IMR-90 (cell line): Measurements from ENCODE around the gene MAGI2. TPM values are rescaled to one million over a fixed set of nuclear protein-coding genes. Genes with fewer than 3 reads are reported as not detected.

Source experiments
- ATAC-seq: fragments of 200-7000 bp; cut with Tn5 transposase; 2 replicates; pipeline ENCODE4 v1.9.1; 2020; ENCODE audit warnings: low read depth, mild to moderate bottlenecking, moderate library complexity
- BruUV-seq: library from RNA; stranded (reverse); fragments of 400-500 nt; replicated peaks from 2 replicates; lab custom pipeline; 2021; lab: Mats Ljungman, UMichigan
- CTCF ChIA-PET: fragments of 300-600 bp; formaldehyde crosslinking; extraction: SDS; loops from one replicate; lab custom pipeline; 2021; ENCODE audit warnings: antibody characterized with exemption; lab: Yijun Ruan, JAX
- POLR2A ChIA-PET: fragments of 300-600 bp; sonication (Branson Sonifier 250); formaldehyde crosslinking; loops from one replicate; lab custom pipeline; 2022; ENCODE audit warnings: antibody characterized with exemption; ENCODE audit not compliant: unreplicated experiment; lab: Charles Lee
- DNase-seq: peaks from one replicate; pipeline ENCODE4 v3.0.0; 2013
- H2AFZ ChIP-seq: replicated peaks from 2 replicates; pipeline ENCODE3; 2013; ENCODE audit warnings: low read length, mild to moderate bottlenecking; ENCODE audit not compliant: poor library complexity
- H2AK5ac ChIP-seq: 2 replicates; pipeline ENCODE4 v1.6.1; 2013; ENCODE audit warnings: low read depth, low read length, inconsistent platforms
- H2AK9ac ChIP-seq: replicated peaks from 2 replicates; pipeline ENCODE3; 2013; ENCODE audit warnings: mild to moderate bottlenecking, low read depth, low read length, moderate library complexity; ENCODE audit not compliant: poor library complexity
- H2BK120ac ChIP-seq: 2 replicates; pipeline ENCODE4 v1.6.1; 2013; ENCODE audit warnings: low read depth, low read length, inconsistent platforms
- H2BK15ac ChIP-seq: 3 replicates; pipeline ENCODE4 v1.6.1; 2013; ENCODE audit warnings: low read depth, low read length, inconsistent platforms
- H2BK20ac ChIP-seq: 2 replicates; pipeline ENCODE4 v1.6.1; 2013; ENCODE audit warnings: low read depth, mild to moderate bottlenecking, inconsistent platforms, low read length, moderate library complexity
- H2BK5ac ChIP-seq: 2 replicates; pipeline ENCODE4 v1.6.1; 2013; ENCODE audit warnings: mild to moderate bottlenecking, low read depth, low read length, inconsistent platforms; ENCODE audit not compliant: poor library complexity, severe bottlenecking
- H3K14ac ChIP-seq: replicated peaks from 2 replicates; pipeline ENCODE4 v1.6.1; 2013; ENCODE audit warnings: low read depth, low read length, inconsistent platforms
- H3K18ac ChIP-seq: 2 replicates; pipeline ENCODE4 v1.6.1; 2013; ENCODE audit warnings: low read depth, low read length, control low read depth
- H3K23ac ChIP-seq: 2 replicates; pipeline ENCODE4 v1.6.1; 2013; ENCODE audit warnings: low read depth, low read length, inconsistent platforms
- H3K27ac ChIP-seq: 2 replicates; pipeline ENCODE4 v1.5.1; 2013; ENCODE audit warnings: mild to moderate bottlenecking, control low read depth, low read length; ENCODE audit not compliant: insufficient read depth
- H3K27me3 ChIP-seq: 2 replicates; pipeline ENCODE4 v1.6.1; 2013; ENCODE audit warnings: low read length; ENCODE audit not compliant: control insufficient read depth, insufficient read depth
- H3K36me3 ChIP-seq: 2 replicates; pipeline ENCODE4 v1.6.1; 2013; ENCODE audit warnings: low read length, mixed read lengths; ENCODE audit not compliant: control insufficient read depth, insufficient read depth
- H3K4ac ChIP-seq: 2 replicates; pipeline ENCODE4 v1.6.1; 2013; ENCODE audit warnings: low read depth, low read length, inconsistent platforms
- H3K4me1 ChIP-seq: 2 replicates; pipeline ENCODE4 v1.6.1; 2013; ENCODE audit warnings: low read length, mixed read lengths; ENCODE audit not compliant: control insufficient read depth, insufficient read depth
- H3K4me2 ChIP-seq: 2 replicates; pipeline ENCODE4 v1.6.1; 2013; ENCODE audit warnings: low read depth, mild to moderate bottlenecking, control low read depth, low read length, moderate library complexity
- H3K4me3 ChIP-seq: 2 replicates; pipeline ENCODE4 v1.5.1; 2013; ENCODE audit warnings: low read depth, mild to moderate bottlenecking, control low read depth, low read length, moderate library complexity; ENCODE audit not compliant: insufficient read depth
- H3K56ac ChIP-seq: 2 replicates; pipeline ENCODE4 v1.6.1; 2013; ENCODE audit warnings: low read length, inconsistent platforms; ENCODE audit not compliant: insufficient read depth; ENCODE audit errors: extremely low read depth
- H3K79me1 ChIP-seq, 2 experiments: 2 replicates each; pipeline ENCODE4 v1.6.1; 2013; ENCODE audit warnings: low read length in 2 of 2, inconsistent platforms in 1 of 2, low read depth in 1 of 2
- H3K9ac ChIP-seq: 2 replicates; pipeline ENCODE4 v1.6.1; 2013; ENCODE audit warnings: low read depth, low read length, control low read depth
- H3K9me1 ChIP-seq: 2 replicates; pipeline ENCODE4 v1.6.1; 2013; ENCODE audit warnings: low read length, inconsistent platforms; ENCODE audit not compliant: insufficient read depth
- H3K9me3 ChIP-seq: 2 replicates; pipeline ENCODE4 v1.6.1; 2013; ENCODE audit warnings: low read length; ENCODE audit not compliant: control insufficient read depth, insufficient read depth
- H4K20me1 ChIP-seq: 2 replicates; pipeline ENCODE4 v1.6.1; 2013; ENCODE audit warnings: low read length, inconsistent platforms; ENCODE audit not compliant: insufficient read depth
- H4K5ac ChIP-seq: 2 replicates; pipeline ENCODE4 v1.6.1; 2013; ENCODE audit warnings: mild to moderate bottlenecking, low read depth, low read length, control low read depth
- H4K8ac ChIP-seq, 2 experiments: 2 replicates each; pipeline ENCODE4 v1.6.1; 2013; ENCODE audit warnings: low read depth in 2 of 2, low read length in 2 of 2, control low read depth in 1 of 2, inconsistent platforms in 1 of 2
- H4K91ac ChIP-seq: 2 replicates; pipeline ENCODE4 v1.6.1; 2013; ENCODE audit warnings: low read depth, low read length, inconsistent platforms; ENCODE audit not compliant: insufficient read depth
- BHLHE40 ChIP-seq: fragments of 150-350 bp; IDR thresholded peaks from 2 replicates; pipeline ENCODE4 v1.6.1; 2016; ENCODE audit warnings: mild to moderate bottlenecking, low read depth, low read length
- CEBPB ChIP-seq: IDR thresholded peaks from 2 replicates; pipeline ENCODE4 v1.6.1; 2012; ENCODE audit warnings: low read depth, low read length, improper control_type of control experiment
- CHD1 ChIP-seq: IDR thresholded peaks from 2 replicates; pipeline ENCODE4 v1.6.1; 2012; ENCODE audit warnings: low read depth, low read length, improper control_type of control experiment
- FOS ChIP-seq: fragments of 150-350 bp; IDR thresholded peaks from 2 replicates; pipeline ENCODE4 v1.6.1; 2016; ENCODE audit warnings: low read depth, low read length
- MAFK ChIP-seq: IDR thresholded peaks from 2 replicates; pipeline ENCODE4 v1.6.1; 2012; ENCODE audit warnings: low read depth, low read length, improper control_type of control experiment
- MAZ ChIP-seq: IDR thresholded peaks from 2 replicates; pipeline ENCODE4 v1.6.1; 2012; ENCODE audit warnings: low read depth, mild to moderate bottlenecking, low read length, improper control_type of control experiment, moderate library complexity, borderline replicate concordance
- MXI1 ChIP-seq: IDR thresholded peaks from 2 replicates; pipeline ENCODE4 v1.6.1; 2012; ENCODE audit warnings: low read depth, mild to moderate bottlenecking, low read length, moderate library complexity, borderline replicate concordance
- NFE2L2 ChIP-seq: fragments of 150-350 bp; IDR thresholded peaks from 2 replicates; pipeline ENCODE4 v1.6.1; 2016; ENCODE audit warnings: low read depth, mild to moderate bottlenecking, low read length
- POLR2A ChIP-seq: IDR thresholded peaks from 2 replicates; pipeline ENCODE4 v1.6.1; 2012; ENCODE audit warnings: mild to moderate bottlenecking, low read depth, low read length
- RAD21 ChIP-seq: IDR thresholded peaks from 2 replicates; pipeline ENCODE4 v1.6.1; 2012; ENCODE audit warnings: low read length, improper control_type of control experiment
- RCOR1 ChIP-seq: IDR thresholded peaks from 2 replicates; pipeline ENCODE4 v1.6.1; 2012; ENCODE audit warnings: mild to moderate bottlenecking, low read length, improper control_type of control experiment; ENCODE audit not compliant: insufficient replicate concordance
- RFX5 ChIP-seq: IDR thresholded peaks from 2 replicates; pipeline ENCODE4 v1.8.0; 2012; ENCODE audit warnings: low read depth, mild to moderate bottlenecking, low read length, moderate library complexity
- SMC3 ChIP-seq: fragments of 150-350 bp; IDR thresholded peaks from 2 replicates; pipeline ENCODE4 v1.6.1; 2016; ENCODE audit warnings: low read depth, mild to moderate bottlenecking, antibody characterized with exemption, low read length, moderate library complexity
- USF2 ChIP-seq: fragments of 150-350 bp; IDR thresholded peaks from 2 replicates; pipeline ENCODE4 v1.6.1; 2017; ENCODE audit warnings: mild to moderate bottlenecking, antibody characterized with exemption, low read length, low read depth
- WGBS, 2 experiments: methylation state at CpG; one replicate each; pipeline versions ENCODE4 v1.1.5 to v1.1.7; 2013; ENCODE audit warnings: missing lambda C conversion rate in 2 of 2; ENCODE audit not compliant: insufficient read length in 1 of 2; ENCODE audit errors: extremely low coverage in 2 of 2; 5-methylcytosine and 5-hydroxymethylcytosine counted together
- dilution Hi-C: fragments of 300-500 bp; cut with HindIII; formaldehyde crosslinking; loops from one replicate; pipeline ENCODE4 v1.14.3; 2018; ENCODE audit warnings: low sequenced_read_pairs; ENCODE audit not compliant: unreplicated experiment
- in situ Hi-C: fragments of 300-500 bp; cut with MboI; formaldehyde crosslinking; loops from 3 replicates; pipeline ENCODE4 v1.14.3; 2019; ENCODE audit warnings: low sequenced_read_pairs, inconsistent platforms, mixed read lengths
- intact Hi-C: fragments of 100-400 bp; cut with micrococcal nuclease; formaldehyde crosslinking; loops from 2 replicates; pipeline ENCODE4 v1.10.0; 2022
- polyA plus RNA-seq, 3 experiments: library from polyadenylated mRNA; depleted of rRNA; stranded (reverse); fragments of >200 nt; gene quantifications; 2 replicates each; pipeline ENCODE4 v1.2.3, GENCODE V29; 2012; ENCODE audit warnings: low replicate concordance in 1 of 3
- total RNA-seq: library from RNA; depleted of rRNA; stranded (reverse); fragments of >200 nt; gene quantifications from 2 replicates; pipeline ENCODE4 v1.2.3, GENCODE V29; 2012
- TF ChIP-seq, protein P1 (sequence below): conservative IDR thresholded peaks from 2 replicates; pipeline ENCODE4 v1.5.1; 2012; ENCODE audit warnings: mild to moderate bottlenecking, low read depth, low read length, improper control_type of control experiment
- TF ChIP-seq, protein P2 (sequence below): fragments of 150-350 bp; IDR thresholded peaks from 2 replicates; pipeline ENCODE4 v1.6.1; 2016; ENCODE audit warnings: low read depth, mild to moderate bottlenecking, low read length, moderate library complexity, borderline replicate concordance

MAGI2 gene
- total and polyA plus RNA-seq, 2 of the 4 experiments (the other 2 are of a cell fraction), result 2.5 to 17.9 TPM

GRCh38 chr7:77980087-77980713 lies 1473.3 kb downstream of the MAGI2 start:
- ChIA-PET POLR2A (no interaction called here), CTCF (no interaction called here)
- Histone ChIP-seq H3K4ac (no peak overlapping the region), H2BK20ac (no peak overlapping the region), H3K23ac (no peak overlapping the region), H2BK120ac (no peak overlapping the region), H3K9ac (no peak overlapping the region), H3K18ac (no peak overlapping the region), H2BK5ac (no peak overlapping the region), H3K27me3 (no peaks in the 10 kb centered on the region), H4K20me1 (no peaks in the 10 kb centered on the region), H2AK9ac (no peak overlapping the region), H3K4me2 (no peak overlapping the region), H3K27ac (no peak overlapping the region), H3K4me1 (no peaks in the 10 kb centered on the region), H3K9me3 (no peaks in the 10 kb centered on the region), H2BK15ac (no peak overlapping the region), H3K56ac (no peak overlapping the region), H3K14ac (no peak overlapping the region), H3K36me3 (no peaks in the 10 kb centered on the region), H4K91ac (no peak overlapping the region), H3K4me3 (no peak overlapping the region), H3K79me1 (no peaks in the 10 kb centered on the region), H3K9me1 (no peaks in the 10 kb centered on the region), H2AK5ac (no peak overlapping the region), H2AFZ (no peak overlapping the region), H4K5ac (no peak overlapping the region), H4K8ac (no peak overlapping the region)
- no peak for TF ChIP-seq RFX5
- TF ChIP-seq MAZ, result no peak
- no peak for TF ChIP-seq CHD1
- no peak for TF ChIP-seq FOS
- TF ChIP-seq USF2, result no peak
- TF ChIP-seq, protein P1, sequence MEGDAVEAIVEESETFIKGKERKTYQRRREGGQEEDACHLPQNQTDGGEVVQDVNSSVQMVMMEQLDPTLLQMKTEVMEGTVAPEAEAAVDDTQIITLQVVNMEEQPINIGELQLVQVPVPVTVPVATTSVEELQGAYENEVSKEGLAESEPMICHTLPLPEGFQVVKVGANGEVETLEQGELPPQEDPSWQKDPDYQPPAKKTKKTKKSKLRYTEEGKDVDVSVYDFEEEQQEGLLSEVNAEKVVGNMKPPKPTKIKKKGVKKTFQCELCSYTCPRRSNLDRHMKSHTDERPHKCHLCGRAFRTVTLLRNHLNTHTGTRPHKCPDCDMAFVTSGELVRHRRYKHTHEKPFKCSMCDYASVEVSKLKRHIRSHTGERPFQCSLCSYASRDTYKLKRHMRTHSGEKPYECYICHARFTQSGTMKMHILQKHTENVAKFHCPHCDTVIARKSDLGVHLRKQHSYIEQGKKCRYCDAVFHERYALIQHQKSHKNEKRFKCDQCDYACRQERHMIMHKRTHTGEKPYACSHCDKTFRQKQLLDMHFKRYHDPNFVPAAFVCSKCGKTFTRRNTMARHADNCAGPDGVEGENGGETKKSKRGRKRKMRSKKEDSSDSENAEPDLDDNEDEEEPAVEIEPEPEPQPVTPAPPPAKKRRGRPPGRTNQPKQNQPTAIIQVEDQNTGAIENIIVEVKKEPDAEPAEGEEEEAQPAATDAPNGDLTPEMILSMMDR, result no peak
- TF ChIP-seq POLR2A, result no peak
- no peak for TF ChIP-seq MXI1
- no peak for TF ChIP-seq RCOR1
- TF ChIP-seq MAFK, result no peak
- TF ChIP-seq BHLHE40, result no peak
- no peak for TF ChIP-seq RAD21
- TF ChIP-seq CEBPB, result no peak
- no peak for TF ChIP-seq NFE2L2
- TF ChIP-seq, protein P2, sequence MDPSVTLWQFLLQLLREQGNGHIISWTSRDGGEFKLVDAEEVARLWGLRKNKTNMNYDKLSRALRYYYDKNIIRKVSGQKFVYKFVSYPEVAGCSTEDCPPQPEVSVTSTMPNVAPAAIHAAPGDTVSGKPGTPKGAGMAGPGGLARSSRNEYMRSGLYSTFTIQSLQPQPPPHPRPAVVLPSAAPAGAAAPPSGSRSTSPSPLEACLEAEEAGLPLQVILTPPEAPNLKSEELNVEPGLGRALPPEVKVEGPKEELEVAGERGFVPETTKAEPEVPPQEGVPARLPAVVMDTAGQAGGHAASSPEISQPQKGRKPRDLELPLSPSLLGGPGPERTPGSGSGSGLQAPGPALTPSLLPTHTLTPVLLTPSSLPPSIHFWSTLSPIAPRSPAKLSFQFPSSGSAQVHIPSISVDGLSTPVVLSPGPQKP, result no peak
- TF ChIP-seq SMC3, result no peak
- BruUV-seq, result no TSS peak
- dilution Hi-C loops, result no loop called here
- no CpG with 5 or more reads among the region's 3 CpGs for WGBS, 2 experiments
- intact Hi-C loops, result no loop called here
- DNase-seq, result no peak
- in situ Hi-C loops, result no loop called here
- no peak for ATAC-seq
